Testis (tissue), 3 donors: ENCODE results near the gene TSACC. TPM values are rescaled to one million over a fixed set of nuclear protein-coding genes. Genes with fewer than 3 reads are reported as not detected.

Source experiments
- DNase-seq: peaks from one replicate; pipeline ENCODE4 v3.0.0-alpha.2; 2019
- H3K27ac ChIP-seq, 2 donors: fragments of 200-600 bp; sonication (generic); one replicate each; pipeline ENCODE4 v1.5.1; 2019
- H3K27me3 ChIP-seq: fragments of 200-600 bp; sonication (generic); one replicate; pipeline ENCODE4 v1.5.1; 2019
- H3K36me3 ChIP-seq: fragments of 200-600 bp; sonication (generic); one replicate; pipeline ENCODE4 v1.5.1; 2017; ENCODE audit warnings: low read depth; ENCODE audit errors: missing control alignments
- H3K4me1 ChIP-seq: fragments of 200-600 bp; sonication (generic); one replicate; pipeline ENCODE4 v1.5.1; 2019
- H3K4me3 ChIP-seq, 2 donors: fragments of 200-600 bp; sonication (generic); one replicate each; pipeline ENCODE4 v1.5.1; 2017 to 2019
- H3K9me3 ChIP-seq: fragments of 200-600 bp; sonication (generic); one replicate; pipeline ENCODE4 v1.5.1; 2017
- POLR2A ChIP-seq: fragments of 450-650 bp; IDR thresholded peaks from one replicate; pipeline ENCODE4 v1.6.1; 2017; ENCODE audit warnings: antibody characterized with exemption, mild to moderate bottlenecking, moderate library complexity
- WGBS, 2 donors: methylation state at CpG; one replicate each; pipeline ENCODE4 v1.1.5; 2018; 5-methylcytosine and 5-hydroxymethylcytosine counted together
- intact Hi-C: fragments of 100-400 bp; cut with DNase I; formaldehyde crosslinking; loops from one replicate; pipeline ENCODE4 v1.15.1; 2023; ENCODE audit warnings: low total_unique reads
- polyA plus RNA-seq: library from polyadenylated mRNA; stranded (reverse); fragments of 350-450 nt; fragmentation: Illumina TruSeq; extraction: RNeasy Lipid Tissue Mini Kit (QIAGEN cat#74804); gene quantifications from one replicate; pipeline ENCODE4 v1.2.3, GENCODE V29; 2014; ENCODE audit warnings: low read depth, low replicate concordance; ENCODE audit not compliant: insufficient read depth
- total RNA-seq, 2 donors: library from RNA; depleted of rRNA; stranded (reverse); fragments of >200 nt; gene quantifications; one replicate each; pipeline ENCODE4 v1.2.3, GENCODE V29; 2016
- TF ChIP-seq, protein P1 (sequence below), 3 experiments: fragments of 450-650 bp in 2 of 3; fragments of 200-600 bp in 1 of 3; sonication (generic) in 1 of 3; IDR thresholded peaks; one replicate each; pipeline ENCODE4 v1.5.1; 2016 to 2019; ENCODE audit warnings: antibody characterized with exemption in 3 of 3, mild to moderate bottlenecking in 2 of 3, moderate library complexity in 1 of 3

The TSACC gene
- total and polyA plus RNA-seq, 3 donors from 2014 or later = 354 to 1,814 (median 748) TPM

DNA sequence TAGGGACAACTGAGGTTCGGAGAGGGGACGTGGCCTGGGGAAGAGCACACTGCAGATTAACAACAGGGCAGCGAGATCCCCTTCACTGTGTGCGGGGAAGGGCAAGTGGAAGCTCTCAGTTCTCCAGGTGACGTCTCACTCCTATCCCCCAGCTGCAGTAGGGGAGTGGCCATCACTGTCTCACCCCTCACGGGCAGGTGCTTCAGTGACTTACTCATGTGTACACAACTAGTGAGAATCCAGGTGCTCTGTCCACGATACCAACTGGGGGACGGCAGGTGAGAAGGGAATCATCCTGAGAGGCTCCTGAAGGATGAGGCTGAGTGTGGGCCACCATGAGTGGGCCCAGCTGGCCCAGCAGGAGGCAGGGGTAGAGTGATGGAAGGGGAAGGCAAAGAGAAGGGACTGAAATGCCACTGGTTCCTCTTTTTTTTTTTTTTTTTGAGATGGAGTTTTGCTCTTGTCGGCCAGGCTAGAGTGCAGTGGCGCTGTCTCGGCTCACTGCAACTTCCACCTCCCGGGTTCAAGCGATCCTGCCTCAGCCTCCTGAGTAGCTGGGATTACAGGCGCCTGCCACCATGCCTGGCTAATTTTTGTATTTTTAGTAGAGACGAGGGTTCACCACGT is 56.6 kb downstream of the TSACC start:
- TF ChIP-seq POLR2A = no peak
- TF ChIP-seq, protein P1, sequence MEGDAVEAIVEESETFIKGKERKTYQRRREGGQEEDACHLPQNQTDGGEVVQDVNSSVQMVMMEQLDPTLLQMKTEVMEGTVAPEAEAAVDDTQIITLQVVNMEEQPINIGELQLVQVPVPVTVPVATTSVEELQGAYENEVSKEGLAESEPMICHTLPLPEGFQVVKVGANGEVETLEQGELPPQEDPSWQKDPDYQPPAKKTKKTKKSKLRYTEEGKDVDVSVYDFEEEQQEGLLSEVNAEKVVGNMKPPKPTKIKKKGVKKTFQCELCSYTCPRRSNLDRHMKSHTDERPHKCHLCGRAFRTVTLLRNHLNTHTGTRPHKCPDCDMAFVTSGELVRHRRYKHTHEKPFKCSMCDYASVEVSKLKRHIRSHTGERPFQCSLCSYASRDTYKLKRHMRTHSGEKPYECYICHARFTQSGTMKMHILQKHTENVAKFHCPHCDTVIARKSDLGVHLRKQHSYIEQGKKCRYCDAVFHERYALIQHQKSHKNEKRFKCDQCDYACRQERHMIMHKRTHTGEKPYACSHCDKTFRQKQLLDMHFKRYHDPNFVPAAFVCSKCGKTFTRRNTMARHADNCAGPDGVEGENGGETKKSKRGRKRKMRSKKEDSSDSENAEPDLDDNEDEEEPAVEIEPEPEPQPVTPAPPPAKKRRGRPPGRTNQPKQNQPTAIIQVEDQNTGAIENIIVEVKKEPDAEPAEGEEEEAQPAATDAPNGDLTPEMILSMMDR (IDR thresholded peaks at IDR 0.05) = no peak
- WGBS, 2 donors = 87 to 90% methylated on average over 16 of the region's 16 CpGs

More for the DNA sequence above, 56.6 kb downstream of the TSACC start:
- no peaks in the 10 kb centered on the region for H3K27me3 ChIP-seq
- no peak overlapping the region for H3K4me3 ChIP-seq
- intact Hi-C loops = no loop called here
- no peak for DNase-seq
- no peaks in the 10 kb centered on the region for H3K36me3 ChIP-seq
- no peaks in the 10 kb centered on the region for H3K4me1 ChIP-seq
- H3K27ac ChIP-seq = no peak overlapping the region
- no peaks in the 10 kb centered on the region for H3K9me3 ChIP-seq

Other genes starting within 250 kb of the TSACC start
- gene LMNA, start 223.8 kb upstream of the TSACC start, total RNA-seq = 100 to 1,000 TPM; 162 to 219 TPM
- gene LMNA, start 223.8 kb upstream of the TSACC start, polyA plus RNA-seq = 189 TPM
- gene SEMA4A, start 184.9 kb upstream of the TSACC start, total RNA-seq = 1 to 10 TPM; 4.8 to 8.0 TPM
- 7.7 TPM for gene SEMA4A, start 184.9 kb upstream of the TSACC start, polyA plus RNA-seq
- gene SLC25A44, start 144.4 kb upstream of the TSACC start, total RNA-seq = 10 to 100 TPM; 32.8 to 34.2 TPM
- 32.4 TPM for gene SLC25A44, start 144.4 kb upstream of the TSACC start, polyA plus RNA-seq
- 10 to 100 TPM; 38.1 to 47.0 TPM for gene PMF1, start 125.5 kb upstream of the TSACC start, total RNA-seq
- 32.3 TPM for gene PMF1, start 125.5 kb upstream of the TSACC start, polyA plus RNA-seq
- gene BGLAP, start 96.3 kb upstream of the TSACC start, total RNA-seq = 1 to 10 TPM; 1.1 to 1.5 TPM
- not detected for gene BGLAP, start 96.3 kb upstream of the TSACC start, polyA plus RNA-seq
- gene PAQR6, start 90.5 kb upstream of the TSACC start, total RNA-seq = 10 to 100 TPM in 1 of 2 donors, 1 to 10 TPM in 1; 8.0 to 10.5 TPM
- 3.6 TPM for gene PAQR6, start 90.5 kb upstream of the TSACC start, polyA plus RNA-seq
- 100 to 1,000 TPM in 1 of 2 donors, 10 to 100 TPM in 1; 82.5 to 100 TPM for gene SMG5, start 55.7 kb upstream of the TSACC start, total RNA-seq
- gene SMG5, start 55.7 kb upstream of the TSACC start, polyA plus RNA-seq = 74.5 TPM
- gene TMEM79, start 54.2 kb upstream of the TSACC start, total RNA-seq = 1 to 10 TPM; 4.6 to 5.3 TPM
- 5.3 TPM for gene TMEM79, start 54.2 kb upstream of the TSACC start, polyA plus RNA-seq
- 10 to 100 TPM; 31.8 to 45.7 TPM for gene GLMP, start 42.8 kb upstream of the TSACC start, total RNA-seq
- 26.1 TPM for gene GLMP, start 42.8 kb upstream of the TSACC start, polyA plus RNA-seq
- gene VHLL, start 39.2 kb upstream of the TSACC start, total RNA-seq = 1 to 10 TPM; 1.7 to 1.8 TPM
- gene VHLL, start 39.2 kb upstream of the TSACC start, polyA plus RNA-seq = not detected
- gene CCT3, start 234 bp upstream of the TSACC start, total RNA-seq = 100 to 1,000 TPM; 192 to 203 TPM
- 302 TPM for gene CCT3, start 234 bp upstream of the TSACC start, polyA plus RNA-seq
- 1 to 10 TPM; 2.0 TPM for gene RHBG, start 30.7 kb downstream of the TSACC start, total RNA-seq
- gene RHBG, start 30.7 kb downstream of the TSACC start, polyA plus RNA-seq = 3.3 TPM
- 100 to 1,000 TPM in 1 of 2 donors, 10 to 100 TPM in 1; 96.8 to 113 TPM for gene MEF2D, start 162.2 kb downstream of the TSACC start, total RNA-seq
- 34.4 TPM for gene MEF2D, start 162.2 kb downstream of the TSACC start, polyA plus RNA-seq
- 10 to 100 TPM in 1 of 2 donors, 1 to 10 TPM in 1; 8.2 to 13.4 TPM for gene IQGAP3, start 234.0 kb downstream of the TSACC start, total RNA-seq
- 5.6 TPM for gene IQGAP3, start 234.0 kb downstream of the TSACC start, polyA plus RNA-seq
- gene TTC24, start 241.2 kb downstream of the TSACC start, total RNA-seq = not detected
- gene TTC24, start 241.2 kb downstream of the TSACC start, polyA plus RNA-seq = 0.38 TPM